Thoracic aorta (tissue), 2 donors: ENCODE data around the gene ANKRD1. TPM values are rescaled to one million over a fixed set of nuclear protein-coding genes. Genes with fewer than 3 reads are reported as not detected.

Experiments
- ATAC-seq: fragments of 150-250 bp; one replicate; pipeline ENCODE4 v1.8.0; 2017; ENCODE audit warnings: low read depth; ENCODE audit not compliant: insufficient number of reproducible peaks, low FRiP score
- DNase-seq: peaks from one replicate; pipeline ENCODE4 v3.0.0-alpha.2; 2020; ENCODE audit warnings: low spot score
- H3K27ac ChIP-seq, 2 donors: fragments of 200-600 bp; sonication (generic); 1 replicate in 1 of 2; 2 replicates in 1 of 2; pipeline ENCODE4 v1.5.1; 2016; ENCODE audit warnings: mild to moderate bottlenecking in 2 of 2, moderate library complexity in 2 of 2
- H3K27me3 ChIP-seq: fragments of 200-600 bp; sonication (generic); replicated peaks from 2 replicates; pipeline ENCODE4 v1.6.0; 2016; ENCODE audit warnings: mild to moderate bottlenecking; ENCODE audit not compliant: insufficient read depth
- H3K36me3 ChIP-seq: fragments of 200-600 bp; sonication (generic); one replicate; pipeline ENCODE4 v1.5.1; 2016
- H3K4me1 ChIP-seq, 2 donors: fragments of 200-600 bp; sonication (generic); 1 replicate in 1 of 2; 2 replicates in 1 of 2; pipeline versions ENCODE4 v1.5.1 to v1.6.0; 2016; ENCODE audit warnings: low read depth in 2 of 2, mild to moderate bottlenecking in 1 of 2; ENCODE audit not compliant: control insufficient read depth in 1 of 2
- H3K4me3 ChIP-seq: fragments of 200-600 bp; sonication (generic); 2 replicates; pipeline ENCODE4 v1.5.1; 2016; ENCODE audit warnings: mild to moderate bottlenecking
- H3K9me3 ChIP-seq: fragments of 200-600 bp; sonication (generic); 2 replicates; pipeline ENCODE4 v1.5.1; 2016
- total RNA-seq, 2 donors: library from RNA; depleted of rRNA; stranded (reverse); fragments of >200 nt; gene quantifications; one replicate each; pipeline versions ENCODE4 v1.1.0 to v1.2.3, GENCODE V29; 2016
- TF ChIP-seq, protein P1 (sequence below): fragments of 200-600 bp; sonication (generic); IDR thresholded peaks from one replicate; pipeline ENCODE4 v1.5.1; 2019; ENCODE audit warnings: antibody characterized with exemption

Gene ANKRD1
- total RNA-seq, 2 donors from 2014 or later, result 2.8 to 6.6 TPM

DNA sequence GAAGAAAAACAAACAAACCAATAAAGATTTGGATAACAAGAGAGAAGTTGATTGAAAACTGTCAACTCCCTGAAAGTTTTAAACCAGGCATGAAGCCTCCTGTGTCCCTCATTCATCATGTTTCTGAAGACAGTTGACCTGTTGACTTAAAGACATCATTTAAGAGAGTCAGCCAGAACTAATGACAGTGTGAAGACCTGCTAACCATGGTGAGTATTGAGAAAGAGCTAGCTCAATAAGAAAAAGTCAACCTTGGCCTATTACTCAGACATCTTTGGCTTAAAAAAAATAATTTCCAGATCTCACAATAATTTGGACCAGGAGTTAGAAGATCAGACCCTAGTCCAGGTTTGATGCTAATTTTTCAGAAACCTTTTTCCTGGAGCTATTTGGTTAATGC lies 45.3 kb upstream of the ANKRD1 start:
- DNase-seq (no peak), ATAC-seq (no peak)
- H3K27ac ChIP-seq, result no peak overlapping the region
- peaks cover 2 to 25% of the 10 kb centered on the region in 2 donors for H3K4me1 ChIP-seq
- H3K36me3 ChIP-seq, result no peaks in the 10 kb centered on the region
- TF ChIP-seq, protein P1, sequence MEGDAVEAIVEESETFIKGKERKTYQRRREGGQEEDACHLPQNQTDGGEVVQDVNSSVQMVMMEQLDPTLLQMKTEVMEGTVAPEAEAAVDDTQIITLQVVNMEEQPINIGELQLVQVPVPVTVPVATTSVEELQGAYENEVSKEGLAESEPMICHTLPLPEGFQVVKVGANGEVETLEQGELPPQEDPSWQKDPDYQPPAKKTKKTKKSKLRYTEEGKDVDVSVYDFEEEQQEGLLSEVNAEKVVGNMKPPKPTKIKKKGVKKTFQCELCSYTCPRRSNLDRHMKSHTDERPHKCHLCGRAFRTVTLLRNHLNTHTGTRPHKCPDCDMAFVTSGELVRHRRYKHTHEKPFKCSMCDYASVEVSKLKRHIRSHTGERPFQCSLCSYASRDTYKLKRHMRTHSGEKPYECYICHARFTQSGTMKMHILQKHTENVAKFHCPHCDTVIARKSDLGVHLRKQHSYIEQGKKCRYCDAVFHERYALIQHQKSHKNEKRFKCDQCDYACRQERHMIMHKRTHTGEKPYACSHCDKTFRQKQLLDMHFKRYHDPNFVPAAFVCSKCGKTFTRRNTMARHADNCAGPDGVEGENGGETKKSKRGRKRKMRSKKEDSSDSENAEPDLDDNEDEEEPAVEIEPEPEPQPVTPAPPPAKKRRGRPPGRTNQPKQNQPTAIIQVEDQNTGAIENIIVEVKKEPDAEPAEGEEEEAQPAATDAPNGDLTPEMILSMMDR, result no peak
- H3K27me3 ChIP-seq, result no peaks in the 10 kb centered on the region
- H3K9me3 ChIP-seq, result no peaks in the 10 kb centered on the region
- H3K4me3 ChIP-seq, result no peak overlapping the region

DNA sequence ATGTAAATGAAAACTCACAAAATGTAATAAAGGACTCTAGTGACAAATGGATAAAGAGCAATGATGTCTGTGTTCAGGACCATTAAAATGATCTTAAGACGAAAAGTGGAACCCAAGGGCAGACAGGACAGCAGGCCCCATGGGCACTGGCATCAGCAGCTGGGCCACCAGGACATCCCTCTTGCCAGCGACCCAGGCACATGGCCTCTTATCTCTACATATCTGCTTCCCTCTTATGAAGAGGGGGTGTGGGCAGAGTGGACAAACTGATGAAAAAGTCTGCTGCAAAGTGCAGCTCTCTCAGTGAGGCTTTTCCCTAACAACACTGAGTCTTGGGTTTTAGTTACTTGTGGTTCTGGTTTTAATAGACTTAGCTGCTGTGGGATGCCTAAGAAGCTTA lies 44.8 kb upstream of the ANKRD1 start:
- no peak overlapping the region for H3K27ac ChIP-seq
- H3K4me3 ChIP-seq, result no peak overlapping the region
- no peaks in the 10 kb centered on the region for H3K36me3 ChIP-seq
- H3K27me3 ChIP-seq, result no peaks in the 10 kb centered on the region
- H3K4me1 ChIP-seq, result peaks cover 2 to 29% of the 10 kb centered on the region in 2 donors
- ATAC-seq (no peak), DNase-seq (no peak)
- no peaks in the 10 kb centered on the region for H3K9me3 ChIP-seq
- TF ChIP-seq, protein P1, result no peak

DNA sequence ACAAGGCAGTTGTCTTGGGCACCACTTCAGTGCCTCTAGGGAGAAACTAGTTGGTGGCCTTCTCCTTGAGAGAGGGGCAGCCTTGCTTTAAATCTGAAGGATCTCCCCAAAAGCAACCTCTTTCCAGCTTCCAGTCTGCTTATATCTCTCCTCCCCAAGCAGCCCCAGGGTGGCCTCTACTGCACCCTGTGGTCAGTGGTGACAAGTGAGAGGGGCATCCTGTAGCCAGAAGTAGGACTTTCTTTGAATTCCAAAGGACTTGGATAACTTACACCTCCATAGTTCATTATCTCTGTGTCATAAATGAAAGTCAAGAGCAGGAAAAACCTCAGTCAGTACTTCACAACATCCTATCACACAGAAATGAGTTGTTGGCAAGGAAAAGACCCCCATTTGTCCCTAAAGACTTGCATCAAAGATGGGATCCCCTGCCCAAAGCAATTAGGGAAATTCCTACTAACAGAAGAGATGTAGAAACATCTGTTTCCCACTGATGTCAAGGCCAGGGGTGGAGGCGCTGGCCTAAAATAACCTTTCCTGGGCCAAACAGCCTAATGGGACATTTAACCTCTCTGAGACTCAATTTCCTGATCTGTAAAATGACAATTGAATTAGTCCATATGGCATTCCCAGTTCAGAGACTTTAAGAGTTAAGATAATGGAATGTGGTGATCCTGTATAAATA lies 44.0 kb upstream of the ANKRD1 start:
- TF ChIP-seq, protein P1, result no peak
- no peaks in the 10 kb centered on the region for H3K27me3 ChIP-seq
- no peaks in the 10 kb centered on the region for H3K9me3 ChIP-seq
- no peak overlapping the region for H3K4me3 ChIP-seq
- no peak overlapping the region for H3K27ac ChIP-seq
- no peaks in the 10 kb centered on the region for H3K36me3 ChIP-seq
- H3K4me1 ChIP-seq, result peaks cover 3 to 31% of the 10 kb centered on the region in 2 donors
- DNase-seq (no peak), ATAC-seq (no peak)

DNA sequence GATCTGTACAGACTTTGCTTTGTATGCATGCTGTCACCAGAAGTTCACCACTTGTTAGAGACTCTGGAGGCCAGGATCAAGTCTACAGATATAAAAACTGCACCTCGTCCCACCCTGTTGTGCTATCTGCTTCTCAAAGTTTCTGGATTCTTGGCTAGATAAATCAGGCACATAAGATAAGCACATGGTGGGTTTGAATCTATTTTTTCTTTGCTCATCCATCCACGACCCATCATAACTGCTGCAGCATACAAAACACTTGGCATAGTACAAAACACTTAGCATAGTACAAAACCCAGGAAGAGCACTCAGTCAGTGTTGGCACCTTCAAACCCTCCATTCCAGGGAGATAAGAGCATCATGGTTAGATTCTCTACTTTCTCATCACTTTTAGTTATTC lies 42.4 kb upstream of the ANKRD1 start:
- H3K27me3 ChIP-seq, result no peaks in the 10 kb centered on the region
- no peaks in the 10 kb centered on the region for H3K9me3 ChIP-seq
- no peak overlapping the region for H3K27ac ChIP-seq
- H3K36me3 ChIP-seq, result no peaks in the 10 kb centered on the region
- peaks cover 2 to 24% of the 10 kb centered on the region in 2 donors for H3K4me1 ChIP-seq
- TF ChIP-seq, protein P1, result no peak
- ATAC-seq (no peak), DNase-seq (no peak)
- H3K4me3 ChIP-seq, result no peak overlapping the region

DNA sequence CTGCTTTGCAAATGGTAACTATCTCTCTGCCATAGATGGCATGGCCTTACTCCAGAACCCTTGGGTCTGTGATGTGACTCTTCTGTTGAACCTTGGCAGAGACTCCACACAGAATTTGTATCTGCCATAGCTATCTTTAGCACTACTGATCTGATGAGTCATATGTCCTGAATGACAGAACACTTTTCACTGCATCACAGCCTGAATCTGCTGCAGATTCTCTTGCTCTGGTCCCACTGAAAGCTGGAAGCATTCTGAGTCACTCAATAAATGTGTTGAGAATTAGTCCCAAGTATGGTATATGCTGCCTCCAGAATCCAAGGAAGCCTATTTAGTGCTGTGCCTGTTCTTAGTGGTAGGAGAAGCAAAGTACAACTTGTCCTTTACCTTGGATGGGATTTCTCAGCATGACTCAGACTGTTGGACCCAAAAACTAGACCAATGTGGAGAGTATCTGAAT lies 39.5 kb upstream of the ANKRD1 start:
- no peak for DNase-seq
- peak; percentile 84 for ATAC-seq
- peak overlapping the region; percentile 56 to 75 for H3K27ac ChIP-seq

More for the DNA sequence above, 39.5 kb upstream of the ANKRD1 start:
- Histone ChIP-seq H3K36me3 (no peaks in the 10 kb centered on the region), H3K4me3 (no peak overlapping the region), H3K4me1 (peaks cover 6 to 31% of the 10 kb centered on the region in 2 donors), H3K27me3 (no peaks in the 10 kb centered on the region), H3K9me3 (no peaks in the 10 kb centered on the region)
- TF ChIP-seq, protein P1, result peak; percentile 31
